T-helper 1 cell treated with Interleukin-12 subunit alpha and Interleukin-12 subunit beta and Interleukin-4 antibody, amounts not matched to agents 30 ng/mL and 1 ng/mL, for 36 hours (primary cell): Measurements from ENCODE around the gene TBC1D23. TPM values are rescaled to one million over a fixed set of nuclear protein-coding genes. Genes with fewer than 3 reads are reported as not detected.
"Not testable (repeated sequence)": the region's sequence is repeated elsewhere in the genome, so short reads cannot be mapped to it uniquely, and the experiment has no call there.

Experiments used
- intact Hi-C: fragments of 100-400 bp; cut with micrococcal nuclease; formaldehyde crosslinking; loops from one replicate; pipeline ENCODE4 v1.15.1; 2024
- total RNA-seq: library from RNA; stranded (reverse); gene quantifications from 2 replicates; pipeline ENCODE4 v1.2.3, GENCODE V29; 2022

Gene TBC1D23
- total RNA-seq: 32.3 and 34.1 TPM in 2 replicates

DNA sequence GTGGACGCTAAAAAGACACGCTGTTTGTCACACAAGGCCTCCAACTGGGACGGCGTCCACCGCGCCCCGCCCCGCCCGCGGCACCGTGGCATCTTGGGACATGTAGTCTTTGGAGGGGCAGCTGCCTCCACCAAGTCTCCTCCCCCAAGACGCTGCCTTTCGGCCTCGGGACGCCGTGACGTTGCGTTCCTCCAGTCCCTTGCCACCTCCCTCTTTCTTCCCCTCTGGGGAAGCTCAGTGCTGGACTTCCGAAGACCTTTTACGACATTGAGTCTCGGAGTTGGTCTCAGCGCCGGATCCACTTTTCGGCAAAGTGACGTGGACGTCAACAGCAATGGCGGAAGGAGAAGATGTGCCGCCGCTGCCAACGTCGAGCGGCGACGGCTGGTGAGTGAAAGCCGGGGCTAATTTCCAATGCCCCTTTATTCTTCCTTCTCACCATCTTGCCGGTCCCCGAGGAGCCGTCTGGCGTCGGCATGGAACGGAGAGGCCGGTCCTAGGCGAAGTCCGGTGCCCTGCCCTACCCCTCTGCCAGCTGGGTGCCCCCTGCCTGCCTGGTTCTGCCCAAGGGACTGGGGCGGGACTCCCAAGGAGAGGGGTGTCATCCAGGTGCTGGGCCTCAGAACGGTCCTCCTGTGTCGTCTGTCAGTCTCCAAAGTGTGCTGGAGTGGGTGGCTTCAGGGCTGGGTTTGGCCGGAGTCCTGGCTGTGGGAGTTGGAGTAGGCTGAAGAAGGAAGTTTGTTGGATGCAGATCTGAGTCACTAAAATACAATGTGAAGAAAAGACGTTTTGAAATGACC is at the start of gene TBC1D23:
TBC1D23 (plus strand) TSS at position 308 of the 800 bp plus-strand sequence; CDS start at position 335, 27 bp downstream.
- intact Hi-C loops: loop anchor here (1.0 to 5.0 kb wide), 17 partner anchors 51 to 1738 kb away; partner anchors contain the start of genes CLDND1, CMSS1, LNP1 and NIT2

DNA sequence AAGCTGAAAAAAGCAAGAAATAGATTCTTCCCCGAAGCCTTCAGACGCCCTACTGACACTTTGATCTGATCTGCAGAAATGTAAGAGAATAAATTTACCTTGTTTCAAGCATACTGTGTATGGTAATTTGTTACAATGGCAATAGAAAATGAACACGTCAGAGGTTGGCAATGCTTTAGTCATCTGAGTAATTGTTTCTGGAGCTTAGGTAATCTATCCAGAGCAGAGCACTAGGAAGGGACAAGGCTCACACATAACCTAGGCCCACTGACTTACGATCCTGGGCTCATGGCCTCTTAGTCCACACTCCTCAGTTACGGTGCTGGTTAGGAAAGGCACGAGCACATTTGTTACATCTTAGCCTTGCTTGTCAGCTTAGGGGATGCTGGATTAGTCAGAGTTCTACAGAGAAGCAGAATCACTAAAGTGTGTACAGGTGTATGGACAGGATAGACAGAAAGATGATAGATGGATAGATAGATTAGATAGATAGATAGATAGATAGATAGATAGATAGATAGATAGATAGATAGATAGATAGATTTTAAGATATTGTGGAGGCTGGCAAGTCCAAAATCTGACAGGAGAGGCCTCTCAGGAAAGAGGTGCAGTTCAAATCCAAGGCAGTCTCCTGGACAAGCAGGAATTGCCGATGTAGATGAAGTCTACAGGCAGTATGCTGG is 46.8 kb upstream of the TBC1D23 start:
- intact Hi-C loops: no loop called here

DNA sequence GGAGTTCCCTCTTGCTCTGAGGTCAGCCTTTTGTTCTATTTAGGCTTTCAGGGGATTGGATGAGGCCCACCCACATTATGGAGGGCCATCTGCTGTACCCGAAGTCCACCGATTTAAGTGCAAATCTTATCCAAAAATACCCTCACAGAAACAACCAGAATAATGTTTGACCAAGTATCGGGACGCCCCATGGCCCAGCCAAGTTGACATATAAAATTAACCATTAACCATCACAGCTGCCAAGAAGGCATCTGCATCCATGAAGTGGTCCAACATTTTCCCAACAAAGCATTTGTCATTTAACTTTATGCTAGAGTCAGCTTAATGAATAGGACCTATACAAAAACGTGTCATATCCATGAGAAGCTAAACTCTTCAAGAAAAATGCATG is 46.2 kb upstream of the TBC1D23 start:
- intact Hi-C loops: no loop called here

DNA sequence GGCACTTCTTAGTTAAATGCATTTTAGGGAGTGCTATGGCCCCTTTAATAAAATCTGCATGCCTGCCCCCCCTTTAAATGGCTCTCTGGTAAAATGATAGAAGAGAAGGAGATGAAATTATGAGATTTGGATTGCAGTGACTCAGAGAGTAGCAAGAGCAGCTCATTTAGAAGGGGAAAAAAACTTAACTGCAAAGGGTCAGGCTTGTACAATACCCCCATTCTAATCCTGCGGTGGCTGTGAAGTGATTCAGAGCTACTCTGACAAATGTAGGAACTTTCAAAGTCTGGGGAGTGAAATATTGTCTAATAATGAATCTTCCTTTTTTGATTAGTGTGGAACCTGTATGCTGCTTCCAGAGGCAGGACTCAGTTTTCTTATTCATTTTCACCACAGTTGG is 44.1 kb upstream of the TBC1D23 start:
- intact Hi-C loops: no loop called here

DNA sequence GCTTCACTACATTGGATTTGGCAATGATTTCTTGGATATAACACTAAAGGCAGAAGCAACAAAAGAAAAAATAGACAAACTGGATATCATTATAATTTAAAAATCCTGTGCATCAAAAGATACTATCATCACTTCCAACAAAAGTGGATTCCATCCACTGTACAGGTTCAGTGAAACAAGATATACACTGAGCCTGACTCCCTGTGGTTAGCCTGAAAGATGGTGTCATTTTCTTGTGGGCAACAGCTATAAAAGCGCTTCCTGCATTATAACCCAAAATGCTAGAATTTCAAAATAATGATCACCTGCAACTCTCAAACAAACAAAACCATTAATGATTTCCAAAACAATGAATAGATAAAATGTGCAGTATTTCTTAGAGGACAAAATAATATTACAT is 39.6 kb upstream of the TBC1D23 start:
- intact Hi-C loops: no loop called here

DNA sequence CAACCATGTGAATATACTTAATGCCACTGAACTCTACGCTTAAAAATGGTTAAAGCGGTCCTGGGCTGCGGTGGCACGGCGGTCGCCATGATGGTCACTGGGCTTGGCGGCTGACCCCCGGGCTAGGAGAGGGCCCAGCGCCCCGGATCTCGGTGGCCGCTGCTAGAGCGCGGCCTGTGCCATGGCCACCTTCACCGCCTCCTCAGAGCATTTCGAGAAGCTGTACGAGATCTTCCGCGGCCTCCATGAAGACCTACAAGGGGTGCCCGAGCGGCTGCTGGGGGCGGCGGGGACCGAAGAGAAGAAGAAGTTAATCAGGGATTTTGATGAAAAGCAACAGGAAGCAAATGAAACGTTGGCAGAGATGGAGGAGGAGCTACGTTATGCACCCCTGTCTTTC is 35.6 kb upstream of the TBC1D23 start:
- intact Hi-C loops: no loop called here

DNA sequence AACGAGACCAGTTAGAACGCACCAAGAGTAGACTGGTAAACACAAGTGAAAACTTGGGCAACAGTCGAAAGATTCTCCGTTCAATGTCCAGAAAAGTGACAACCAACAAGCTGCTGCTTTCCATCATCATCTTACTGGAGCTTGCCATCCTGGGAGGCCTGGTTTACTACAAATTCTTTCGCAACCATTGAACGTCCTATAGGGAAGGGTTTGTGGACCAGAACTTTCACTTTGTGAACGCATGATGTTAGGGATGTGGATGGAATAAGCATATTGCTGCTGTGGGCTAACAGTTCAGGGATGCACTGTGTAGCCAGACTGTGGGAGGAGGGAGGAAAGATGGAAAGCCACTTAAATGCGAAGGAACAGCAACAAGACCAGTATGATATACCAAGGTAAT is 34.9 kb upstream of the TBC1D23 start:
- intact Hi-C loops: no loop called here

DNA sequence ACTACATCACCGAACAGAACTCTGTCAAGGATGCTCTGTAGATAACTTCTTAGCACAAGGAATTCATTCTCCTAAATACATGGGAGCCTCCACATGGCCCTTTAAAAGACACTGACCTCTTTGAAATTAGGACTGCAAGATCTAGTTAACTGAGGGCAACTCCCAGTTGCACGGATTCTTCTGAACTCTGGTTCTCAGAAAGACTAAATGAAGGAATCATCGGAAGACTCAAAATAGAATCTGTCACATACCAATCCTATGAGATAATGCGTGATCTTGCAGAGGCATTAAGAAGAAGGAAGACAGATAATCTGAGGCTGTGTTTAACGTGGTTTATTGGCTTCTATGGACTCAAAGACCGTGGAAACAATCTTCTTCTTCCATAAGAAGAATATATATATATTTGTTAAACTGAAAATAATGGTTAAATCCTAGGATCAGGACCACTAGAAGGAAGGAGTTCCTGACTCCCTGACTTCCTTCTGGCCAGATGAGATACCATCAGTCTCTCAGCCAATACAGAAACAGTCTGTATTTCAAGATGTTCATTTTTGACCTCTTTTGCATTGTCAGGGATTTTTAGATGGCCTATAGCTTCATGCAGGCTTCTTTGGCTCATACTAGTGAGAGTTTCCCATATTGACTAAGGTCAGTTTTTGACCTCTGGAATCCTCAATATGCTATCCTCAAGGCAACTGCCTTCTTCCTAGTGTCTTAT is 33.9 kb upstream of the TBC1D23 start:
- intact Hi-C loops: no loop called here

DNA sequence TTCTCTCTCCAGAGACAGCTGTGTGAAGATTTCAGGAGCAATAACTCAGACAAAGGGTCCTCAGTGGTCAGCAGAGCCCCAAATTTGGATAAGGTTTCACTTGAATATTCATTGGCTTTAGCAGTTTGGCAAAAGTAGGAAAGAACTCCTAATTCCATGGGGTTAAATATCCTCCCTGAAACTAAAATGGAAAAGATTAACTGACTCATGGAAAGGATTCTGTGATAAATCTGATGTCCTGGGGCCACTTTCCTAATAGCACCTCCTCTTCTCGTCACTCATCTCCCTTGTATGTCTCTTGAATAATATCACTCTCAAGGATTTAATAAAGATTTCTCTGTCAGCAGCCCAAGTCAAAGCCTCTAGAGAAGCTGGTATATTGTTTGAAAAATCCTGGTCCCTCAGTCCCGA is 33.3 kb upstream of the TBC1D23 start:
- intact Hi-C loops: no loop called here

DNA sequence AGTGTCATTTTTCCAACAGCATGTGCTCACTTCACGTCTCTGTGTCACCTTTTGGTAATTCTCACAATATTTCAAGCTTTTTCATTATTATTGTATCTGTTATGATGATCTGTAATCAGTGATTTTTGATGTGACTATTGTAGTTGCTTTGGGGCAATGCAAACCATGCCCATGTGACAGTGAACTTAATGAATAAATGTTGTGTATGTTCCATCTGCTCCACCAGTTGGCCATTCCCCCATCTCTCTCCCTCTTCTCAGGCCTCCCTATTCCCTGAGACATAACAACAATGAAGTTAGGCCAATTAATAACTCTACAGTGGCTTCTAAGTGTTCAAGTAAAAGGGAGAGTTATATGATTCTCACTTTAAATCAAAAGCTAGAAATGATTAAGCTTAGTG is 32.5 kb upstream of the TBC1D23 start:
- intact Hi-C loops: no loop called here

DNA sequence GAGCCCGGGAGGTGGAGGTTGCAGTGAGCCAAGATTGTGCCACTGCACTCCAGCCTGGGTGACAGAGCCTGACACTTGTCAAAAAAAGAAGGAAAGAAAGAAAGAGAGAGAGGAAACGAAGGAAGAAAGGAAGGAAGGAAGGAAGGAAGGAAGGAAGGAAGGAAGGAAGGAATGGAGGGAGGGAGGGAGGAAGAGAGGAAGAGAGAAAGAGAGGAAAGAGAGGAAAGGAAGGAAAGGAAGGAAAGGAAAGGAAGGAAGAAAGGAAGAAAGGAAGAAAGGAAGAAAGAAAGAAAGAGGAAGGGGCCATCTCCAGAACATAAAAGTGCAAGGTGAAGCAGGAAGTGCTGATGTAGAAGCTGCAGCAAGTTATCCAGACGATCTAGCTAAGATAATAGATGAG is 31.6 kb upstream of the TBC1D23 start:
- intact Hi-C loops: not testable (repeated sequence)

DNA sequence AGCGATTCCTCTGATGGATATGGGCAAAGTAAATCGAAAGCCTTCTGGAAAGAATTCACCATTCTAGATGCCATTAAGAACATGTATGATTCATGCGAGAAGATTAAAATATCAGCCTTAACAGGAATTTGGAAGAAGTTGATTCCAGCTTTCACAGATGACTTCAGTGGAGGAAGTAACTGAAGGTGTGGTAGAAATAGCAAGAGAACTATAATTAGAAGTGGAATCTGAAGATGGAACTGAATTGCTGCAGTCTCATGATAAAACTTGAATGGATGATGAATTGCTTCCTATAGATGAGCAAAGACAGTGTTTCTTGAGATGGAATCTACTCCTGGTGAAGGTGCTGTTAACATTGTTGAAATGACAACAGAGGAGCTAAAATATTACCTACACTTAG is 30.1 kb upstream of the TBC1D23 start:
- intact Hi-C loops: no loop called here

DNA sequence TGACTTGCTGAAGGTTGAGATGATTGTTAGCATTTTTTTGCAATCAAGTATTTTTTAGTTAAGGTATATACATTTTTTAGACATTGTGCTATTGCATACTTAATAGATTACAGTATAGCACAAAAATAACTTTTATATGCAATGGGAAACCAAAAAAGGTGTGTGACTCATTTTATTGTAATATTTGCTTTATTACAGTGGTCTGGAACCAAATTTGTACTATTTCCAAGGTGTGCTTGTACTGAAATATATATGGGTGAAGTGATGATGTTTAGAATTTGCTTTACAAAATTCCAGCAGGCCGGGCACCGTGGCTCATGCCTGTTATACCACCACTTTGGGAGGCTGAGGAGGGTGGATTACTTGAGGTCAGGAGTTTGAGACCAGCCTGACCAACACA is 29.1 kb upstream of the TBC1D23 start:
- intact Hi-C loops: no loop called here

DNA sequence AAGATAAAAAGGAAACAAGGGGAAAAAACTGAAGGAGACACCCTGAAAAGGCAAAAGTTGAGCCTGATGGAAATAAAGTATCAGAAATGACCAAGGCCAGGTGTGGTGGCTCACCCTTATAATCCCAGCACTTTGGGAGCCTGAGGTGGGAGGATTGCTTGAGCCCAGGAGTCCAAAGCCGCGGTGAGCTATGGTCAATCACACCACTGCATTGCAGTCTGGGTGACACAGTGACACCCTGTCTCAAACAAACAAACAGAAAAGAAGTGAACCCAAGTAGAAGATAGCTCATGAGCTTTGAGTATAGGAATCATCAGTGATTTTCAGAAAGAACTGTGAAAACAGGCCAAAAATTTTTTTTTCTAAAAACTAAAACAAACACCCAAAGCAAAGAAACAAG is 26.4 kb upstream of the TBC1D23 start:
- intact Hi-C loops: no loop called here

DNA sequence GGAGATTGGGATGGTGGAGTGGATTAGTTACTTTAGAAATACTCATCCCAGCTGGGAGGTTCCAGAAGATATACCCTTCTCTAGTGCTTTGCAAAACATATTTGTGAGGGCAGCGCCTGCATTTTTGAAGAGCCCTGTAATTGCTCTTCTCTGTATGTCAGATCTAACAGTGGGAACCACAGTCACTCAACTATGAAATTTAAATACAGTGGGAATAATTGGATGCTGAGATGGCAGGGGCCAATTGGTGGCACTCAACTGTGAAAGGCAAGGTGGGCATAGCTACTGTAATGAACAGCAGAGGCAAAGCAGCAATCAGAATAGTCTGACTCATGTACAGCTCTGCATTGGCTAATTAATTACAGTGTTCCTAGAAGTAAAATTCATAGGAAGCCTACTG is 22.2 kb upstream of the TBC1D23 start:
- intact Hi-C loops: no loop called here

DNA sequence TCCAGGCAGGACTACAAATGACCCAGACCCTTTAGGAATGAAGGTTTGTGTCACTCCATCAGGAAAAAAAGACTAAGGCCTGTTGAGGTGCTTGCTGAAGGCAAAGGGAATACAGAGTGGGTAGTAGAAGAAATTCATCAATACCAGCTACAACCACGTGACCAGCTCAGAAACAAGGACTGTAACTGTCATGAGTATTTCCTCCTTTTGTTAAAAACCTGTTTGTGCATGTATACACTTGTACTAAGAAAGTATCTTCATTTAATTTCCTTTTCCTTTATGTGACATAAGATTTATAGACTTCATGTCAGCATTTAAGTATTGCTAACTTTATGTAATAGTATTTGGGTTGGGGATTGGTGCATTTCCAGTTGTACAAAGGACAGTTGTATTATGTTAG is 18.3 kb upstream of the TBC1D23 start:
- intact Hi-C loops: not testable (repeated sequence)

DNA sequence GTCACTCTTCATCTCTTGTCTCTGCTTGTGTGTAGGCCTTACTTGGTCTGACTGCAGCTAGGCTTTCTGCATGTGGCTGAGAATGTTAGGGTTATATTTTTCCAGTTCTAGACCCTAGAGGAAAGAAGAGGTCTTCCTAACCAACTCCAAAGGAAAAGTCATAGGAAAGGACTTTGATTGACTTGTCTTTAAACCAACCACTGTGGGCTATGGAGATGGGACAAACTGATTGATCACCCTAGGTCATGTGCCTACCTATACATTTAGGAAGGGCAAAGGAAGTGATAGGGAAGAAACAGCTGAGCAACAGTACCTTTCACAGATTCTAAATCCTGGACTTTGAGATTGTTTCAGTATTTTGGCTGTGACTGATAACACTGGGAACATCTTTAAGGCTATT is 16.5 kb upstream of the TBC1D23 start:
- intact Hi-C loops: no loop called here

DNA sequence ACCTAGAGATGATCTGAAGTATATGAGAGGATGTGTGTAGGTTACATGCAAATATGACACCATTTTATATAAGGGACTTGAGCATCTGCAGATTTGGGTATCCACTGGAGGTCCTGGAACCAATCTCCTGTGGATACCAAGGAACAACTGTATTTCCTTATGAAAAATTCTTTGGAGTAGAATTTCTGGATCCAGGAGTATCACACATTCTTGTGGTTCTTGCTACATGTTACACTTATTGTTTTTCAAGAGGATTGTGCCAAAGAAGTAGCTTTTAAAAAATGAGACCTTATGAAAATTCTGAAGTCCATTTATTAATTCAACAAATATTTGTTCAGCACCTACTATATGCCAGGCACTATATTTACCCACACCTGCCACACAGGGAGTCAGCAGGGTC is 15.7 kb upstream of the TBC1D23 start:
- intact Hi-C loops: no loop called here

DNA sequence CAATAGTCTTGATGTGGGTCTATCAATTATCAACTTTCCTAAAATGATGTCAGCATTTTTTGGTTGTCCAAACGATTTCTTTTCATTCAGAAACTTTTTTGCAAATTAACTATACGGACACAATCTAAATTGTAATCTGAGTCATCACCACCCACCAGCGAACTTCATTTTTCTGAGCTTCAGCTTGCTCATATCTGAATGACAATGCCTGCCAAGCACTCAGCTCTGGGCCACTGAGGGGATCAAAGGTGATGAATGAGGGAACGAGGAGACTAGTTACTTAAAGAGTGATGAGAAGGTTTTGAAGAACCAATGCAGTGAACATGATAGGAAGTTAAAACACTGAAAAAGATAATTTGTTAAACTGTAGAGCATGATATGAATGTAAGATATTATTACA is 14.9 kb upstream of the TBC1D23 start:
- intact Hi-C loops: no loop called here

DNA sequence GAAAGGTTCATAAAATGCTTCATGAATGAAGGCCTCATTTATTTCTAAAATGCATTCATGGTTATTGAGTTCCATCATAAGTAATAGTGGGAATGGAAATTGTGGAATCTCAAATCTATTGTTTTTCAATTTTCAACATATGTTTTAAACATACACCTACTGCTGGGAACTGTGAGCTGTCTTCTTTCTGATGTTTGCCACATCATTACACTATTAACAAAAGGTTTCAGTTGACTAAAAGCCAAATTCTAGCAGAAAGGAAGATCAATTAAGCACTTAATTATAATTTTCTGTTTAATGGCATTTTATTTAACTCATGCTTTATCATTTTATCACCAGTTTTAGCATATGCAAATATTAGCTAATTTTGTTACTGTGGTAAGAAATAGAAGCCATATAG is 13.8 kb upstream of the TBC1D23 start:
- intact Hi-C loops: no loop called here

DNA sequence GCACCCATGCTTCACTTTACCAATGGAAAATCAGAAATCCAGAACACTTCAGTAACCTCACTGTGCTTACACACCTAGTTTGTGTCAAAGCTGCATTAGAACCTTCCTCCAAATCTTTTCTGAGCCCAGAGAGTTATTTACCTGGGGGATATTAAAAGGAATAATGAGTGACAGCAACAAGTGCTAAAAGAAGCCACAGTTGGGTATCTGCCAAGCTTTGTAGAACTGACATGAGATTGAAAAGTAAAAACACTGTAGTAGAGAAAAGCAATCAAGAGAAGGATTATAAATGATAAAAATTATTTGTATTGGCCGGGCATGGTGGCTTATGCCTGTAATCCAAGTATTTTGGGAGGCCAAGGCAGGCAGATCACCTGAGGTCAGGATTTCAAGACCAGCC is 8.8 kb upstream of the TBC1D23 start:
- intact Hi-C loops: no loop called here

DNA sequence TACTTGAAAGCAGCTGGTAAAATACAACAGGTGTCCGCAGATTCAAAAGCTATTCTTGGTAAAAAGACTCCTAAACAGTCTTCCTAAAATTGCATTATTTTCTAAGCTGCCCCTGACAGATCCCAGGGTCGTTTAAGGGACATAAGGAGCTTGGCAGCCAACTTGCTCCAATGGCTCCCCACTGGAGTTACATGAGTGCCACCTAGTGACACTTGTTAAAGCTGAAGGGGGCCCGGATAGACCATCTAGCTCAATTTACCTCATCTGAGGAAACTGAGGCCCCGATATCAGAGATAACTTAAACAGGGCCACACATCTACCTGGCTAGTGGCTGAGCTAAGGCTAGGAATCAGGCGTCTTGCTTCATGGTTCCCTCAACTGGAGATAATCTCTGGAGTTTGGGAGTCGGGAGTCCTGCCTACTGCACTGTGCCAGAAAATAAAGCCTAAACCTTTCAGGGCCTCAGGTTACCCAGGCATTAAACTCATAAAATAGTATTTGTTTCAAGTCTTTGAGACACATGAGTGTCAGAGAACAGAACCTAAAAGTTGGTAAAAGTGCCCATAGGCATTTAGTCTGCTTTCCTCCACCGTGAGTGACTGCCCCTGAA is 6.5 kb upstream of the TBC1D23 start:
- intact Hi-C loops: loop anchor here (1.0 kb wide), 5 partner anchors 44 to 422 kb away; no protein-coding TSS in a partner anchor
